GM21786 (cell line): ENCODE measurements around the gene OBSCN.

ENCODE experiments used
- ATAC-seq: cut with Tn5 transposase; IDR thresholded peaks from one replicate; pipeline ENCODE4 v1.9.1; 2021; ENCODE audit not compliant: unreplicated experiment

OBSCN gene

DNA sequence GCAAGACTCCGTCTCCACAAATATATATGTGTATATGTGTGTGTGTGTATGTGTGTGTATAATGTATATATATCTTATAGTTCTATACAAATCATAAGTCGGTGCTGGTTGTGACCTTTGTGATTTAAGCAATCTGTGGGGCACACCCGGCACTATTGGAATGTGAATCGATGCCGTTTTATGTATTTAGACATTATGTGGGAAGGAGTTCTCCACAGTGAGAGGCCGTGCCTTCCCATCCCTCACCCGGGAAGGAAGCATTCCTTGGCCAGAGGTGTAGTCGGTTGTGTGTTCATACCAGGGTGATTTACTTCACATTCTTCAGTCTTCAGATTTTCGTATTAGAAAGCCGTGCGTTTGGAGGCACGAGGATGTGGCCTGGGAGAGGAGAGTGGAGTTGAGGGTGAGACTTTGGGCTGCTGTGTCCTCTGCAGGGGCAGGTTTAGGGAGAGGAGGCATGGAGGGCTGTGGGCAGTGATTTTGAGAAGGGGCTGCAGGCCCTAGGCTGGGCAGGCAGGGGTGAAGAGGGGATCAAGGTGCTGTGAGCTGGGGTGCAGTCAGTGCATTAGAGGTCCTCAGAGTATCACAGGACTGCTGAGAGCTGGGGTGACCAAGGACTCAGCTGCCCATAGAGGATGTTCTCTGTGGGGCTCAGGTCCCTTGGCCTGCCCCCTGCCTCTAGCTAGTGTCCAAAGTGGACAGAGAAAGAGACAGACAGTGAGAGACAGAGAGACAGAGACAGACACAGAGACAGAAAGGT, 141.0 kb downstream of the OBSCN start:
- ATAC-seq: no peak

DNA sequence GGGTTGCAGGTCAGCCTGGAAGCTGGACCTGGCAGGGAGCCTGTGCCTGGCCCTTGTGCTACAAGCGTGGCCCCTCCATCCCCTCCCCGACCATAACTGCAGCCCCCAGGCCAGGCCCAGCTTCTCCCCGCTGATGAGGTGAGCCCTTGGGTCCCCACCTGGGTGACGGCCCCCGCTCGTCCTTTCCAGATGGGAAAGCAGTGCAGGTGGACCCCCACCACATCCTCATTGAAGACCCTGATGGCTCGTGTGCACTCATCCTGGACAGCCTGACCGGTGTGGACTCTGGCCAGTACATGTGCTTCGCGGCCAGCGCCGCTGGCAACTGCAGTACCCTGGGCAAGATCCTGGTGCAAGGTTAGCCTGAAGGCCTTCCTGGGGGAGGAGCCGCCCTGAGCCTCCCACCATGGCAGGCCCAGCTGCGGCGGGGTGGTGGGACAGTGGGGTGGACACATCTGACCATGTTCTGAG, 141.9 kb downstream of the OBSCN start:
- ATAC-seq: no peak

DNA sequence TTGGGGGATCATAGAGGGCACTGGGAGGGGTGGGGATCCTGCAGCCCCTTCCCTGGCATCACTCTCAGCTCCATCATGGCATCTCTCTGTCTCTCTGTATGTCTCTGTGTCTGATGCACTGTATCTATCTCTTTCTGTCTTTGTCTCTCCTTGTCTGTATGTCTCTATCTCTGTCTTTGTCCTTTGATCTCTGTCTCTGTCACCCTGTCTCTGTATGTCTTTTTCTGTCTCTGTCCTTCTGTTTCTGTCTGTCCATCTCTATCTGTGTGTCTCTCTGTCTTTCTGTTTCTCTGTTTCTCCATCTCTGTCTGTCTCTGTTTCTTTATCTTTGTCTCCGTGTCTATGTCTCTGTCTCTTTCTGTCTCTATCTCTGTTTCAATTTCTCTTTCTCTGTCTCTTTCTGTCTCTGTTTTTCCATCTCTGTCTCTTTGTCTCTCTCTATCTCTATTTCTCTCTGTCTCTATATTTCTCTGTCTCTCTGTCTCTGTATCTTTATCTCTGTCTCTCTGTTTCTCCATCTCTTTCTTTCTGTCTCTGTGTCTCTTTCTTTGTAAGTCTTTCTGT, 142.4 kb downstream of the OBSCN start:
- ATAC-seq: no peak

DNA sequence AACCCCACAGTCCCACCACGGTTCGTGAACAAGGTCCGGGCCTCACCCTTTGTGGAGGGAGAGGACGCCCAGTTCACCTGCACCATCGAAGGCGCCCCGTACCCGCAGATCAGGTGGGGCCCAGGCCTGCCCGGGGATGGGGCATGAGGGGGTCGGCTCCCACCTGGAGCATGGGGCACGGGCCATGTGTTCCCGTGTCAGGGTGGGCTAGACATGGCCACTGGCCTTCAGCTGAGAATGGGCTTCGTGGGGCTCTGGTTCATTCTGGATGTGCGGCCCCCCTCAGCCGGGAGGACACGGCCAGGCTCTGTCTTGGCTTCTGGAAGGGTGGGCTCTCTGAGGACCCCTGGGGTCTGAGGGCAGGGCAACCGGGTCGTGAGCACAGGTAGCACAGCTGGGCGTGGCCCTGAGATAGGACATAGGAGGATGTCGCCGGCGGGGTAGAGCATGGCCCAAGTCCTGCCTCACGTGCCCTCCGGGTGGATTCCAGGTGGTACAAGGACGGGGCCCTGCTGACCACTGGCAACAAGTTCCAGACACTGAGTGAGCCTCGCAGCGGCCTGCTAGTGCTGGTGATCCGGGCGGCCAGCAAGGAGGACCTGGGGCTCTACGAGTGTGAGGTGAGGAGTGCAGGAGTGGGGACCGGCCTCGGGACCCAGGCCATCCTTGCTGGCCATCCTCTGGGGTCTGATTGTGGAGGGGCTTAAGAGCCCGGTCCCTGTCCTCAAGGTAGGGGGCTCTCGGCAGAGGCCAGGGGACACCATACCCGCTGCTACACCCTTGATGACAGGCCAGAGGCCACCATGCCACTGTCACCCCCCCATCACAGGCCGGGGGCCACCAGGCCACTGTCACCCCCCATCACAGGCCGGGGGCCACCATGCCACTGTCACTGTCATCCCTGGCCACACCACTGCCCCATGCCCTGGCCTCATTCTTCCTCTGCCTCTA, 143.3 kb downstream of the OBSCN start:
- no peak for ATAC-seq

DNA sequence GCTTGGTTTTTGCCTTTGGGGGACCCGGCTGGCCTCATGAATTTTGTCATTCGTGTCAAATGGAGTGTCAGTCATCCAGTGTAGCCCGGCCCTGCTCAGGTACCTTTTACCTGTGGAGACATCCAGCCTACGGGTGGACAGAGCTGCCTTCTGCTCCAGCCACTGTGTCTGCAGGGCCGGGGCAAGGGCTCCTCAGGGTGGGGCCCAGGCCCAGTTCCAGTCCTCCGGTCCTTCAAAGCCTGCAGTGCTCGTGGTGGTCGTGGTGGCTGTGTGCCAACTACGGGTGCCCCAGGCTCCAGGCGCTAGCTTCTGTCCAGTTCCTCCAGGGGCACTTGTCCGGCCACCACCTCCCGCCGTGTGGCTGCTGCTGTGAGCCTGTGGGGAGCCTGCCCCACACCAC, 144.0 kb downstream of the OBSCN start:
- no peak for ATAC-seq

DNA sequence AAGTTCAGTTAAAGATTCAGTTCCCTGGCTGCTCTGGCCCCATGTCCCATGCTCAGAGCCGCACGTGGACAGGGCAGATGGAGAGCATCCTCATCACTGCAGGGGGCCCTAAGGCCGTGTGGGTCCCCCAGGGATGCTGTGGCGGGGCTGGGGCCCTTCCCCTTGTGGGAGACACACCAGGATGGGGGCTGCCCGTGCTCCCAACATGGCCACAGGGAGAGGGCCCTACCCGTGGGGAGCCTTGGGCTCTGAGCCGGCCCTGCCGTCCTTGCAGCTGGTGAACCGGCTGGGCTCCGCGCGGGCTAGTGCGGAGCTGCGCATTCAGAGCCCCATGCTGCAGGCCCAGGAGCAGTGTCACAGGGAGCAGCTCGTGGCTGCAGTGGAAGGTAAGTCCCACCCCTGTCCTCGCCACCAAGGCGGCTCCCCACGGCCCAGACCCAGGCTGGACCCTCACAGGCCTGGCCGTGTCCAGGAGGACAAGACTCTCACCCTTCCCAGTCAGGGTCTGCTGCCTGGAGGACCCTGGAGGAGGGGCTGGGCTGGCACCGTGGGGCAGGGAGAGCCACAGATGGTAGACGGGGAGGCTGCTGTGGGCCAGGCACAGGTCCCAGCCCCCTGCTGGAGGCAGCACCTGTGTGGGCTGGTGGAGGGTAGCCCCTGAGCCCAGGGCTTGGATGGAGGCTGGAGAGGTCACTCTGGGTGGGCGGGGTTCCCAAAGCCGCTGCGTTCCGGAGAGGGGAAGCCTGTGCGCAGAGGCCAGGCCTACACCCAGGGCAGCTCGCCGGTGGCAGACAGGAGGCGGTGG, 145.0 kb downstream of the OBSCN start:
- no peak for ATAC-seq

DNA sequence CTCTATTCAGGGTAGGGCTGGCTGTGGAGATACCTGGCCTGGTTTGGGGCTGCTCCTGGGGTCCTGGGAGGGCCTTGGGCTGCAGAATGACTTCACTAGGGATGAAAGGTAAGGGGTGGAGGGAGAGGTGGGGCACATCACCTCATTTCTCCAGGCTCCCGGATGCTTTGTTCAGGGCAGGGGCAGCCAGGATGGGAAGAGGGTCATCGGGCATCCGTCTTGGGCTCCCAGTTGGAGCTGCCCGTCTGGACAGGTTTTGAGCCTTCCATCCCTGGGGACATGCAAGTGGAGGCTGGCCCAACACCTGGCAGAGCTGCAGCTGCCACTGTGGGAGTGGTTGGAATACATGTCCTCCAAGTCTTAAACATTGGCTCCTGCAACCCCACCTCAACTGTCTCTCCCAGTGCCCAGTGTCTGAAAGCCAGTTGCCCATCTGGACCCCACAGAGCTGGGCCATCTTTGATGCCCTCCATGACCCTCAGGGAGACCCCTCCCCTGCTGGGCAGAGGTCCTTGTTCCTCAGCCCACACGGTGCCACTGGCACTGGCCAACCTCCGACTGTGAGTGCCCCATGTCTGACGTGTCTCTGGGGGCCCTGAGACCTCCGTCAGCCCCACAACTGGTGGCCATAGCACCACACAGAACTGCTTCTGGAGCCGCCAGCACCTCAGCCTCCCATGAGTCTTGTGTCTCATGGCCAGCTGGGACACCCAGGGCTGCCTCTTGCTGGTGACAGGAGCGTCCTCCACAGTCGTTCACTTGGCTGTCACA, 145.9 kb downstream of the OBSCN start:
- no peak for ATAC-seq

DNA sequence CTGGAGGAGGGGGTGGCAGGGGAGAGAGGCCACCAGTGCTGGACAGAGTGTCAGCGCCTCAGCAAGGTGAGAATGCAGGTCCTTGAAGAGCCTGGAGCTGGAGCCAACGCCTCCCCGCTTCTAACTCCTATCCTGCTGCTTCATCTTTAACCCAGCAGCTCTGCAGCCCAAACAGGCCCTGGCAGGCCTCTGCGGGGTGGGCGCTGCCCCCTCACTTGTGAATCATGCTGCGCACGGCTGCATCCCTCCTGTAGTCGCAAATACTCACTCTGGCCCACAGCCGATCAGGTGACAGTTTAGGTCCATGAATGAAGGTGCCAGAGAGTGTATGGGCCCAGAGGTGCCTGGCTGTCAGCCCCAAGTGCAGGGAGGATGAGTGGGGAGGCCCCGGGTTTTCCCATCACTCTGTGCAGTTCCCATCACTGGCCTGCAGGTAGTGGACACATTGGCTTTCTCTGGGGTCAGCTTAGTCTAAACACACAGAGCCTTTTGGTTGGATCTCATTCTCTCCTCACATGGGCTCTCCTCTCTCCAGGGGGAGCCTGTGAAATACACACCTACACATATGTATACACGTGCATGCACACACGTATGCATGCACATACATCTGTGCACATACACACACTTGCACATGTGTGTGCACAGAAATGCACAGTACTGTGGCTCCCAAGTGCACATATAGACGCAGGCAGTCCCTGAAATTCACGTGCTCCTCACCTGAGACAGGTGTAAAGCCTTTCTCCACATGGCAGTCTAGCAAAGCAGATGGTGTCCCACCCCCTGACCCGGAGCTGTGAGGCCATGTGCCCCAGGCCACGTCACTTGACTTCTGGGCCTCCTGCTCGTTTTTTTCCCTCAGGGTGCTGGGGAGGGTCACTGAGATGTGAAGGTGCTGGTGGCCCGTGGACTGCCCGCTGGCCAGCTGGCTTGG, 146.8 kb downstream of the OBSCN start:
- no peak for ATAC-seq

DNA sequence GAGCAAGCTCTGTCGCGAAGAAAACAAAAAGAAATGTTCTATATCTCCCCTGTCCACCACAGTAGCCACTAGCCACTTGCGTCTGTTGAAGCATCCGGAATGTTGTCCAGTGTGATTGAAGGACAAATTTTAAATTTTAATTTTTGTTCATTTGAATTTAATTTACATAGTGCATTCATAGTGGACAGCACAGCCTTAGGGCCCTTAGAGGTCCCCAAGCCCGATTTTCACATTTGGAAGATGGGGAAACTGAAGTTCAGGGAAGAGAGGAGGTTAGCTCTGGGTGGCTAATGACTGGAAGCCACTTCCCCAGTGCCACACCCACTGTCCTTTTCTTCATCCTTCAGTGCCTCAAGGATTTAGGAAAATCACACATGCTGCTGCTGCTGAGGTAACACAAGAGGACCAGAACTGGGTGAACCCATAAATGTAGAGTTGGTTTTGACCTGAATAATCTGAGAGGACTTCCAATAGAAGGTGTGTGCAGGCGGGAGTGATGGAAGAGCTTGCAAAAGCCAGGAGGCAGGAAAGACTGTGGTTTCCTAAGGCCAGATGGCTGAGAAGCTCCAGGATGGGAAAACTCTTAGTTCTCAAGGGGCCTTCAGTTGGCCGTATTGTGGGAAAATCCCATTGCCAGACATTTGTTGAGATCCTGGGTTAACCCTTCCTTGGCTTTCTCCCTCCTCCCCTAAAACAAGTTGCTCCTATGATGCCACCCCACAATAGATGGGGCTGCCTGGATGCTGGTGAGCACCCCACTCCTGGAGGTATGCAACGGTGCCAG, 149.2 kb downstream of the OBSCN start:
- no peak for ATAC-seq

DNA sequence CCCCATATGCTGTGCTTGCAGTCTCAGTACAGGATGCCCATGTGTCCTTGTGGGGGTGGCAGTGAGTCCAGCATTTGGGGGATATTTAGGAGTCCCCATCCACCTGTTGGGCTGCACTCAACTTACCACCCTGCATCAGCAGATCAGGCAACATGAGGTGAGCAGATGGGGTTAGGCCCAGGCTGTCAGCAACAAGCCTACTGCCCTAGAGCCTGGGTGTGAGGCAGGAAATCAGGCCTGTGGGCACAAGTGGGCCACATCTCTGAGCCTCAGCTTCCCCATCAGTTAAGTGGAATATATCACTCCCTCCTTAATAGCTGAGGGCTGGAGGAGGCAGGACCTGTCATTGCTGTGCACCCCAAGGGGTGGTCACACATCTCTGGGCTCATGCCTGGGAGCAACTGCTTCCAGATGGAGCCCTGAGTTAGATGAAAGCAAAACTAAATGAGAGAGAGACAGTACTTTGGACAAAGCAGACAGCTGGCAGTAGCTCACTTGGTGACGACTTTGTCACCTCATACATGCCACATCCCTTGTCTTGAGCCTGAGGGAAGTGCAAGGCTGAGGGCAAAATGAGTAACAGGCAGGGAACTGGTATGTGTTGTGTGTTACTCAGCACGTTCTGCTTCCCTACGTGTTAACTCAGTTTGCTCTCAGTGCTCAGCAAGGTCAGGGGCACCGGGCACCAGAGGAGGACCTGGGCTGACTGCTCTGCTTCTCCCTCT, 150.4 kb downstream of the OBSCN start:
- ATAC-seq: no peak

DNA sequence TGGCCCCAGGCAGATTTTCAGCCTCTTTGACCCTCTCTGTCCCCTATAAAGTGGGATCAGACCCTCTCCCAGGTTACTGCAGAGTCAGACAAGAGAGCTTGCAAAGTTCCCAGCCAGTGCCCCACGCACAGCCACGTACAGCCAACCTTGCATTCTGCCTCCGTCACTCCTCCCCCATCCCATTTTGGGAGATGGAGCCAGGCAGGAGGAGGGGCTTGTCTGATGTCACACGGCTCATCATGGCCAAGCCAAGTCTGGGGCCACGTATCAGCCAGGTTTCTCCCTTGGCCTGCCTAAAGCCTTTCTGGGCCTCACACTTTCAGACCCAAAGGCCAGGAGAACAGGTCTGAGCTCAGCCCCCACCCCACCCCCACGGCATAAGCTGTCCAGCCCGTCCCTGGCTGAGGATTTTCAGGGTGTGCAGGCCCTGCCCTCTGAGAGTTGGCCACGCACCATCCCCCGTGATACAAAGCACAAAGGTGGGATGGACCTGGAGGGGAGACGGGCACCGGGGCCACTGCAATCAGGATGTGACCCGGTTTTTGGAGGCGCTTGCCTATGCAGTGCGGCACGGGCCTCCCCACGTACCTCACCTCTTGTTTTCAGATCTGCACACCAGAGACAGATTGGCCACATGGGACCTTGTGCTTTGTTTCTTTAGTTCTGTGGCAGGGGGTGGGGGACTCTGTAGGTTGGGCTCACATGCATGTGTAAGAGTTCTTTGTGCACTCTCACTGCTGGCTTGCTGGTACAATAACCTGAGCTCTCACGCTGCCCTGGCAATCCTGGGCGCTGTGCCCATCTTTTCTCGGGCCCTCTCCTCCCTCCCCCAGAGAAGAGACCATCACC, 151.1 kb downstream of the OBSCN start:
- ATAC-seq: no peak

DNA sequence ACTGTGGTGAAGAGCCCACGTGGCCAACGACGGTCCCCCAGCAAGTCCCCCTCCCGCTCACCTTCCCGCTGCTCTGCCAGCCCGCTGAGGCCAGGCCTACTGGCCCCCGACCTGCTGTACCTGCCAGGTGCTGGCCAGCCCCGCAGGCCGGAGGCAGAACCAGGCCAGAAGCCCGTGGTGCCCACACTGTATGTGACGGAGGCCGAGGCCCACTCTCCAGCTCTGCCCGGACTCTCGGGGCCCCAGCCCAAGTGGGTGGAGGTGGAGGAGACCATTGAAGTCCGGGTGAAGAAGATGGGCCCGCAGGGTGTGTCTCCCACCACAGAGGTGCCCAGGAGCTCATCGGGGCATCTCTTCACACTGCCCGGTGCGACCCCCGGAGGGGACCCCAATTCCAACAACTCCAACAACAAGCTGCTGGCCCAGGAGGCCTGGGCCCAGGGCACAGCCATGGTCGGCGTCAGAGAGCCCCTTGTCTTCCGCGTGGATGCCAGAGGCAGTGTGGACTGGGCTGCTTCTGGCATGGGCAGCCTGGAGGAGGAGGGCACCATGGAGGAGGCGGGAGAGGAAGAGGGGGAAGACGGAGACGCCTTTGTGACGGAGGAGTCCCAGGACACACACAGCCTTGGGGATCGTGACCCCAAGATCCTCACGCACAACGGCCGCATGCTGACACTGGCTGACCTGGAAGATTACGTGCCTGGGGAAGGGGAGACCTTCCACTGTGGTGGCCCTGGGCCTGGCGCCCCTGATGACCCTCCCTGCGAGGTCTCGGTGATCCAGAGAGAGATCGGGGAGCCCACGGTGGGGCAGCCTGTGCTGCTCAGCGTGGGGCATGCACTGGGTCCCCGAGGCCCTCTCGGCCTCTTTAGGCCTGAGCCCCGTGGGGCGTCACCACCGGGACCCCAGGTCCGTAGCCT, 152.0 kb downstream of the OBSCN start:
- no peak for ATAC-seq

DNA sequence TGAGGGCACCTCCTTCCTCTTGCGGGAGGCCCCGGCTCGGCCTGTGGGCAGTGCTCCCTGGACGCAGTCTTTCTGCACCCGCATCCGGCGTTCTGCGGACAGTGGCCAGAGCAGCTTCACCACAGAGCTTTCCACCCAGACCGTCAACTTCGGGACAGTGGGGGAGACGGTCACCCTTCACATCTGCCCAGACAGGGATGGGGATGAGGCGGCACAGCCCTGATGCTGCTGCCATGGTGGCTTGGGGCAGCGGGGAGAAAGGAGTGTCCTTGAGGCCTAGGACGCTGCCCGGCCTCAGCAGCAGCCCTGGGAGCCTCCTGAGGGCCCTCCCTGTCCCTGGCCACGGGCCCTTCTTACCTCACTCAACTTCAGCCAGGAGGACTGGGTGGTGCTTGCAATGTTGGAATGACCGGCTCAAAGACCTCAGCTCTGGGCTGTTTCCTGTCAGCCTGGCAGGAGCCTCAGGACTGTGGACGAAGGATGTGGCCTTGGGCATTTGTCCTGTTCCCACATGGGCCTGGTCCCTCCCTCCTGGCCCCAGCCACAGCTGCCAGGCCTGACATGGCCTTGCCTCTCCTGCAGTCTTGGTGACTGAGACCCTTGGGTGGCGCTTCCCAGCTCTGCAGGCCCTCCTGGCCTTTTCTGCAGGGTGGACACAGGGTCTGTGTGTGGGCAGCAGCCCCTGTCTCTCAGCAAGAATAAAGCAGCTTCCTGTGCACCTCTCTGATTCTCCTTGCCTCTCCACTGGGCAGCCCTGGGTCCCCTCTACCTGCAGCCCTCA, 152.9 kb downstream of the OBSCN start:
- no peak for ATAC-seq

DNA sequence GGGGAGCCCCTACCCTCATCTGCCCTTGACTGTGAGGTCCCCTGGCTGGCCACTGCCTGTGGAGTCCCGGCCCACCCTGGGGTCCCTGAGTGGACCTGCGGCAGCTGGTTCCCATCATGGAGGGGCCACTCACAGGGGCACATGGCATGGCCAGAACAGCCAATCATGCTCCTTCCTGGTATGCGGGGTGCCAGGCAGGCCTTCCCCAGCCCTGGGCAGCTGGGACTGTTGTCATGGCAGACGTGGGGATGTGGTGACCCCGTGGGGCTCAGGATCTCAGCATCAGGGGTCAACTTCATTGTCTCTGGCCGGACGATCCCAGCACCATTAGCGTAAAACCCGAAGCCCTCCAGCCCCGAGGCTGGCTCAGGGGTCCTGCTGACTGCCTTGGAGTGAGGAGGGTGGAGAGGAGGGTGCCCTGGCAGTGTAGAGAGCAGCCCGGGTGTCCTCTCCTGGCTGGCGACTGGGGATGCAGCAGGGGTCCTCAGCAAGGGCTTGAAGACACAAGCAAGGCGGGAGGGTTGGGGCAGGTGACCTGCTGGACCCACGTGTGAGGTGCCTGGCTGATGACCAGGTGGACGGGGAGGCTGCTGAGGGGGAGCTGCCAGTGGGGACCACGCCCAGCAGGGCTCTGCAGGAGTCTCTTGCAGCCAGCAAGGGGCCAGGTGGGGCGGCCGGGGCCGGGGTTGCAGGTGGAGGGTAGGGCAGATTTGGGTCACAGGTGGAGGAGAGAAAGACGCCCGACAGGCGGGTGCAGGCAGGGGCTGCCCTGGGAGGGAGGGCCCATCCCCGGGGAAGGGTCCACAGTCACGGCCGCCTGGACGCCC, 153.7 kb downstream of the OBSCN start:
- ATAC-seq: no peak
